ENCODE results near the gene RUNX2. TPM values are rescaled to one million over a fixed set of nuclear protein-coding genes. Genes with fewer than 3 reads are reported as not detected.

Gene RUNX2
- total and polyA plus RNA-seq, 2 experiments from 2014 or later, result 1.0 to 2.1 TPM

DNA sequence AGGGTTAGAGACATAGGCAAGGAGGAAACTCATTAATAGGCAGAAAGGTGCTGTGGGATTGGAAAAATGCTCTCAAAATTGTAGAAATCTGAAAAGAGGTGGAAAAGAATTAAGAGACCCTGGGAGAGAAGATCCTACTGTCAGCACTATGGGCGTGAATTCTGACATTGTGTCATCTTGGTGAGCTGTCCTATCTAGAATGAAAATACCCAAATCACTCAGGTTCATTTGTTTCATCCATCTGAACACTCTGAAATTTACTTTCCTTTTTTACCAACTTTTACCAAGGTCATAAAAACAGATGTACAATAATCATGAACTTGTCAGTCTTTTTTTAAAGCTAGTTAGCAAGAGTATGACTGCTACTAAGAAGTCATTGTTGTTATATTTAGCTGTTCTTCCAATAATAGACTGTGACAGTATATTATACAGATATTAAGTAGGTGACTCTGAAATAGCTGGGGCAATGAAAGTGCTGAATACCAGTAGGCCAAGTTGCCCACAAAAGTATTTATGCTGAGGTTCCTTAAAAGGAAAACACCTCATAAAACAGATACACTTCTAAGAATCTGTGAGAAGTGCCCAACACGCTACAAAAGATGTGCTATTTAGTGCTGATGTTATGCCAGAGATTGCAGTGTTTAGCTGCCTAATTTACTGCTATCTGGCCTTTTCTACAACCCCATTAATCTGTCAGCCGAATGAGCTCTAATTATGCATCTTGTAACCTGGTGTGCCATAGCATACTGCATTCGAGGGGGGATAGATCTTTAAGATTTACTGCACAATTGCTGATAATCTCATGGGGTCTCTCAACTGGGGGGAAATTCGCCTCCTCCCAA is 267.1 kb downstream of the RUNX2 start:
- no peak for TF ChIP-seq EZH2 (IDR thresholded peaks at IDR 0.05; ENCODE audit: borderline replicate concordance)
- no peak for TF ChIP-seq EZH2phosphoT487 (IDR thresholded peaks at IDR 0.05; ENCODE audit: low read depth, severe bottlenecking, unreplicated experiment)
- TF ChIP-seq, protein P1, sequence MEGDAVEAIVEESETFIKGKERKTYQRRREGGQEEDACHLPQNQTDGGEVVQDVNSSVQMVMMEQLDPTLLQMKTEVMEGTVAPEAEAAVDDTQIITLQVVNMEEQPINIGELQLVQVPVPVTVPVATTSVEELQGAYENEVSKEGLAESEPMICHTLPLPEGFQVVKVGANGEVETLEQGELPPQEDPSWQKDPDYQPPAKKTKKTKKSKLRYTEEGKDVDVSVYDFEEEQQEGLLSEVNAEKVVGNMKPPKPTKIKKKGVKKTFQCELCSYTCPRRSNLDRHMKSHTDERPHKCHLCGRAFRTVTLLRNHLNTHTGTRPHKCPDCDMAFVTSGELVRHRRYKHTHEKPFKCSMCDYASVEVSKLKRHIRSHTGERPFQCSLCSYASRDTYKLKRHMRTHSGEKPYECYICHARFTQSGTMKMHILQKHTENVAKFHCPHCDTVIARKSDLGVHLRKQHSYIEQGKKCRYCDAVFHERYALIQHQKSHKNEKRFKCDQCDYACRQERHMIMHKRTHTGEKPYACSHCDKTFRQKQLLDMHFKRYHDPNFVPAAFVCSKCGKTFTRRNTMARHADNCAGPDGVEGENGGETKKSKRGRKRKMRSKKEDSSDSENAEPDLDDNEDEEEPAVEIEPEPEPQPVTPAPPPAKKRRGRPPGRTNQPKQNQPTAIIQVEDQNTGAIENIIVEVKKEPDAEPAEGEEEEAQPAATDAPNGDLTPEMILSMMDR (IDR thresholded peaks at IDR 0.05; ENCODE audit: poor library complexity), result no peak
- Histone ChIP-seq H3K4me2 (no peak overlapping the region), H3K27ac (no peak overlapping the region), H3K4me1 (ENCODE audit: insufficient read depth) (peaks cover 17% of the 10 kb centered on the region), H3K79me2 (no peaks in the 10 kb centered on the region), H4K20me1 (ENCODE audit: insufficient read depth, poor library complexity, severe bottlenecking) (no peaks in the 10 kb centered on the region), H3K4me3 (no peak overlapping the region), H2AFZ (no peak overlapping the region), H3K27me3 (no peaks in the 10 kb centered on the region), H3K9me3 (ENCODE audit: low read depth) (no peaks in the 10 kb centered on the region), H3K36me3 (replicated peaks; ENCODE audit: insufficient read depth, low read depth) (no peaks in the 10 kb centered on the region), H3K9me2 (replicated peaks; ENCODE audit: insufficient read depth) (no peaks in the 10 kb centered on the region)
- DNase-seq (ENCODE audit: low spot score), result no peak
- WGBS (ENCODE audit: low lambda C conversion rate, missing lambda C conversion rate), result 65% methylated on average over 5 of the region's 5 CpGs

- no peak overlapping the region for H3K27ac ChIP-seq
- DNase-seq (ENCODE audit: low spot score), result no peak
- H3K36me3 ChIP-seq (replicated peaks; ENCODE audit: insufficient read depth, low read depth), result no peaks in the 10 kb centered on the region
- no peaks in the 10 kb centered on the region for H3K27me3 ChIP-seq
- no peaks in the 10 kb centered on the region for H3K79me2 ChIP-seq
- no peak overlapping the region for H2AFZ ChIP-seq
- no peaks in the 10 kb centered on the region for H4K20me1 ChIP-seq (ENCODE audit: insufficient read depth, poor library complexity, severe bottlenecking)
- no peak overlapping the region for H3K4me3 ChIP-seq
- H3K9me2 ChIP-seq (replicated peaks; ENCODE audit: insufficient read depth), result no peaks in the 10 kb centered on the region
- H3K4me1 ChIP-seq (ENCODE audit: insufficient read depth), result no peaks in the 10 kb centered on the region
- no peak for TF ChIP-seq EZH2phosphoT487 (IDR thresholded peaks at IDR 0.05; ENCODE audit: low read depth, severe bottlenecking, unreplicated experiment)
- TF ChIP-seq, protein P1 (IDR thresholded peaks at IDR 0.05; ENCODE audit: poor library complexity), result no peak
- no peak for TF ChIP-seq EZH2 (IDR thresholded peaks at IDR 0.05; ENCODE audit: borderline replicate concordance)
- no peaks in the 10 kb centered on the region for H3K9me3 ChIP-seq (ENCODE audit: low read depth)
- H3K4me2 ChIP-seq, result no peak overlapping the region
- WGBS (ENCODE audit: low lambda C conversion rate, missing lambda C conversion rate), result 93% methylated on average over 5 of the region's 5 CpGs
Measured at GRCh38 chr6:45597424-45597823, 269.3 kb downstream of the RUNX2 start.

- Histone ChIP-seq H3K27me3 (no peaks in the 10 kb centered on the region), H4K20me1 (ENCODE audit: insufficient read depth, poor library complexity, severe bottlenecking) (no peaks in the 10 kb centered on the region), H3K79me2 (no peaks in the 10 kb centered on the region), H3K9me3 (ENCODE audit: low read depth) (no peaks in the 10 kb centered on the region), H3K4me2 (no peak overlapping the region), H3K4me3 (no peak overlapping the region), H3K9me2 (replicated peaks; ENCODE audit: insufficient read depth) (no peaks in the 10 kb centered on the region), H3K27ac (no peak overlapping the region), H2AFZ (no peak overlapping the region), H3K4me1 (ENCODE audit: insufficient read depth) (no peaks in the 10 kb centered on the region), H3K36me3 (replicated peaks; ENCODE audit: insufficient read depth, low read depth) (no peaks in the 10 kb centered on the region)
- no peak for TF ChIP-seq EZH2 (IDR thresholded peaks at IDR 0.05; ENCODE audit: borderline replicate concordance)
- TF ChIP-seq EZH2phosphoT487 (IDR thresholded peaks at IDR 0.05; ENCODE audit: low read depth, severe bottlenecking, unreplicated experiment), result no peak
- TF ChIP-seq, protein P1 (IDR thresholded peaks at IDR 0.05; ENCODE audit: poor library complexity), result no peak
- no peak for DNase-seq (ENCODE audit: low spot score)
Measured at GRCh38 chr6:45599053-45599452, 270.9 kb downstream of the RUNX2 start.

All from hepatocyte (in vitro differentiated cells).